HEK293 (cell line): Measurements from ENCODE around the gene NECTIN2.
A peak's percentile ranks its signal among the peaks of the same experiment; 100 is the strongest.

ENCODE experiments used
- CTCF ChIA-PET: fragments of 350-600 bp; formaldehyde crosslinking; extraction: SDS; loops from one replicate; lab custom pipeline; 2021; ENCODE audit warnings: antibody characterized with exemption; lab: Yijun Ruan, JAX
- POLR2A ChIA-PET: fragments of 300-600 bp; formaldehyde crosslinking; extraction: SDS; loops from one replicate; lab custom pipeline; 2020; ENCODE audit warnings: antibody characterized with exemption, inconsistent platforms; lab: Yijun Ruan, JAX
- H3K27ac ChIP-seq: fragments of 200-500 bp; sonication (Bioruptor generic); 2 replicates; pipeline ENCODE4 v1.5.1; 2014; ENCODE audit warnings: low read depth, low read length, control low read depth, inconsistent platforms; ENCODE audit errors: extremely low read depth
- H3K36me3 ChIP-seq, 2 experiments: fragments of 200-500 bp in 1 of 2; sonication (Bioruptor generic) in 1 of 2; 1 replicate in 1 of 2; 2 replicates in 1 of 2; pipeline ENCODE4 v1.5.1; 2014 to 2017; ENCODE audit warnings: inconsistent platforms in 2 of 2, low read length in 2 of 2; ENCODE audit not compliant: control insufficient read depth in 2 of 2, insufficient read depth in 1 of 2
- H3K4me1 ChIP-seq: fragments of 200-500 bp; sonication (Bioruptor generic); 2 replicates; pipeline ENCODE4 v1.5.1; 2014; ENCODE audit warnings: mild to moderate bottlenecking, low read length, inconsistent platforms; ENCODE audit not compliant: control insufficient read depth, insufficient read depth
- H3K4me3 ChIP-seq: 2 replicates; pipeline ENCODE4 v1.5.1; 2011; ENCODE audit warnings: low read depth, mild to moderate bottlenecking, control low read depth, low read length, moderate library complexity
- H3K9me3 ChIP-seq: fragments of 200-500 bp; sonication (Bioruptor generic); 2 replicates; pipeline ENCODE4 v1.5.1; 2014; ENCODE audit warnings: low read depth, low read length, inconsistent platforms; ENCODE audit not compliant: control insufficient read depth, insufficient read depth
- ZNF768 ChIP-seq: fragments of 450-650 bp; formaldehyde crosslinking; IDR thresholded peaks from 2 replicates; pipeline ENCODE4 v1.5.1; 2018; ENCODE audit warnings: missing biosample characterization, mild to moderate bottlenecking, missing genetic modification characterization
- TF ChIP-seq, protein P1 (sequence below): fragments of 450-650 bp; formaldehyde crosslinking; IDR thresholded peaks from 2 replicates; pipeline ENCODE4 v1.5.1; 2016; ENCODE audit warnings: missing biosample characterization, missing genetic modification characterization
- TF ChIP-seq, protein P2 (sequence below): fragments of 450-650 bp; formaldehyde crosslinking; IDR thresholded peaks from 2 replicates; pipeline ENCODE4 v1.5.1; 2017; ENCODE audit warnings: missing biosample characterization, missing genetic modification characterization

Gene NECTIN2

DNA sequence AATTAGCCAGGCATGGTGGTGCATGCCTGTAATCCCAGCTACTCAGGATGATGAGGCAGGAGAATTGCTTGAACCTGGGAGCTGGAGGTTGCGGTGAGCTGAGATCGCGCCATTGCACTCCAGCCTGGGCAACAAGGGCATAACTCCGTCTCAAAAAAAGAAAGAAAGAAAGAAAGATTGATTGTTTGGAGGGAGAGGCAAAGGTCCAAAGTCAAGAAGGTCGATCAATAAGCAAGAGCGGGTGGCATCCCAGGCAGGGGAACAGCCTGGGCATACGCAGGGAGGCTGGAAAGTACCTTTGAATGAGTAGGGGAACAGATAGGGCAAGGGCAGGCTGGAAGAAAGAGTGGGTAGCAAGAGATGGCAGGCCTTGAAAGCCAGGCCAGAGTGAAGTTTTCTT, 84.0 kb downstream of the NECTIN2 start:
- H3K4me1 ChIP-seq: no peaks in the 10 kb centered on the region; the same call in 1 of the 2 replicates
- POLR2A ChIA-PET: no interaction called here
- no peak overlapping the region for H3K4me3 ChIP-seq
- no peaks in the 10 kb centered on the region for H3K9me3 ChIP-seq
- H3K36me3 ChIP-seq: no peaks in the 10 kb centered on the region
- TF ChIP-seq, protein P1, sequence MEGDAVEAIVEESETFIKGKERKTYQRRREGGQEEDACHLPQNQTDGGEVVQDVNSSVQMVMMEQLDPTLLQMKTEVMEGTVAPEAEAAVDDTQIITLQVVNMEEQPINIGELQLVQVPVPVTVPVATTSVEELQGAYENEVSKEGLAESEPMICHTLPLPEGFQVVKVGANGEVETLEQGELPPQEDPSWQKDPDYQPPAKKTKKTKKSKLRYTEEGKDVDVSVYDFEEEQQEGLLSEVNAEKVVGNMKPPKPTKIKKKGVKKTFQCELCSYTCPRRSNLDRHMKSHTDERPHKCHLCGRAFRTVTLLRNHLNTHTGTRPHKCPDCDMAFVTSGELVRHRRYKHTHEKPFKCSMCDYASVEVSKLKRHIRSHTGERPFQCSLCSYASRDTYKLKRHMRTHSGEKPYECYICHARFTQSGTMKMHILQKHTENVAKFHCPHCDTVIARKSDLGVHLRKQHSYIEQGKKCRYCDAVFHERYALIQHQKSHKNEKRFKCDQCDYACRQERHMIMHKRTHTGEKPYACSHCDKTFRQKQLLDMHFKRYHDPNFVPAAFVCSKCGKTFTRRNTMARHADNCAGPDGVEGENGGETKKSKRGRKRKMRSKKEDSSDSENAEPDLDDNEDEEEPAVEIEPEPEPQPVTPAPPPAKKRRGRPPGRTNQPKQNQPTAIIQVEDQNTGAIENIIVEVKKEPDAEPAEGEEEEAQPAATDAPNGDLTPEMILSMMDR (tag by site-specific recombination): no peak
- H3K27ac ChIP-seq: no peak overlapping the region
- CTCF ChIA-PET: interaction anchor here (1.0 to 1.2 kb wide), 3 partner anchors 15 to 25 kb away, joined by 3 to 4 read pairs (median 3); partner anchors contain the start of gene APOC1

DNA sequence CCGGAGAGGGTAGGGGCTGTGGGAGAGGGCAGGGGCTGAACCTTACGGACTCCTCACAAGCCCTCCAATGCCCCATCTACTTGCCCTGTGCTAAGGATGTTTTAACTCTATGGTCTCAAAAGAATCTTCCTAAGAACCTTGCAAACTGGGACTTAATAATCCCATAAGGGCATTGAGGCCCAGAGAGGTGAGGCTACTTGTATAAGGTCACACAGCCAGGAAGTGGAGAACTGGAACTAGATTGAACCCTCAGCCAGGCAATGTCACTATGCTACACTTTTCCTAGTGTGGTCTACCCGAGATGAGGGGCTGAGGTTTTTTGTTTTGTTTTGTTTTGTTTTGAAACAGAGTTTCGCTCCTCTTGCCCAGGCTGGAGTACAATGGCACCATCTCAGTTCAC, 85.4 kb downstream of the NECTIN2 start:
- Histone ChIP-seq H3K4me1 (no peaks in the 10 kb centered on the region; the same call in 1 of the 2 replicates), H3K27ac (no peak overlapping the region), H3K4me3 (no peak overlapping the region), H3K36me3 (no peaks in the 10 kb centered on the region), H3K9me3 (no peaks in the 10 kb centered on the region)
- ChIA-PET POLR2A (no interaction called here), CTCF (interaction anchor here (0.6 to 1.0 kb wide), 3 partner anchors 28 to 770 kb away, joined by 3 to 4 read pairs (median 3); no protein-coding TSS in a partner anchor)
- TF ChIP-seq, protein P2, sequence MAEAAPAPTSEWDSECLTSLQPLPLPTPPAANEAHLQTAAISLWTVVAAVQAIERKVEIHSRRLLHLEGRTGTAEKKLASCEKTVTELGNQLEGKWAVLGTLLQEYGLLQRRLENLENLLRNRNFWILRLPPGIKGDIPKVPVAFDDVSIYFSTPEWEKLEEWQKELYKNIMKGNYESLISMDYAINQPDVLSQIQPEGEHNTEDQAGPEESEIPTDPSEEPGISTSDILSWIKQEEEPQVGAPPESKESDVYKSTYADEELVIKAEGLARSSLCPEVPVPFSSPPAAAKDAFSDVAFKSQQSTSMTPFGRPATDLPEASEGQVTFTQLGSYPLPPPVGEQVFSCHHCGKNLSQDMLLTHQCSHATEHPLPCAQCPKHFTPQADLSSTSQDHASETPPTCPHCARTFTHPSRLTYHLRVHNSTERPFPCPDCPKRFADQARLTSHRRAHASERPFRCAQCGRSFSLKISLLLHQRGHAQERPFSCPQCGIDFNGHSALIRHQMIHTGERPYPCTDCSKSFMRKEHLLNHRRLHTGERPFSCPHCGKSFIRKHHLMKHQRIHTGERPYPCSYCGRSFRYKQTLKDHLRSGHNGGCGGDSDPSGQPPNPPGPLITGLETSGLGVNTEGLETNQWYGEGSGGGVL (tag by site-specific recombination): no peak
- TF ChIP-seq ZNF768 (tag by site-specific recombination): peak; percentile 64
